Measurements from ENCODE around the gene ADAMTS9. TPM values are rescaled to one million over a fixed set of nuclear protein-coding genes. Genes with fewer than 3 reads are reported as not detected.
A peak's percentile ranks its signal among the peaks of the same experiment; 100 is the strongest.

Gene ADAMTS9
- total RNA-seq, 3 donors from 2014 or later = 19.4 to 240 (median 50.6) TPM

- no peak for DNase-seq (ENCODE audit: low spot score in 2 of 2)
- intact Hi-C loops (cut with DNase I; ENCODE audit: low total_unique reads) = no loop called here
- no peaks in the 10 kb centered on the region for H3K36me3 ChIP-seq
- H3K4me3 ChIP-seq = no peak overlapping the region
- H3K9me3 ChIP-seq = no peaks in the 10 kb centered on the region
- TF ChIP-seq POLR2AphosphoS5 (IDR thresholded peaks at IDR 0.05) = no peak
- TF ChIP-seq POLR2A (IDR thresholded peaks at IDR 0.05) = no peak
- no peak for TF ChIP-seq CTCF (IDR thresholded peaks at IDR 0.05)
- H3K27ac ChIP-seq = no peak overlapping the region
- H3K27me3 ChIP-seq = no peaks in the 10 kb centered on the region
- H3K4me1 ChIP-seq = no peaks in the 10 kb centered on the region
Measured at GRCh38 chr3:64620020-64620419, 67.8 kb downstream of the ADAMTS9 start.

GRCh38 chr3:64619216-64619615, 68.6 kb downstream of the ADAMTS9 start:
- no peak overlapping the region for H3K4me3 ChIP-seq
- intact Hi-C loops (cut with DNase I; ENCODE audit: low total_unique reads) = no loop called here
- H3K27ac ChIP-seq = no peak overlapping the region
- no peaks in the 10 kb centered on the region for H3K9me3 ChIP-seq
- no peaks in the 10 kb centered on the region for H3K4me1 ChIP-seq
- TF ChIP-seq CTCF (IDR thresholded peaks at IDR 0.05) = no peak
- TF ChIP-seq POLR2AphosphoS5 (IDR thresholded peaks at IDR 0.05) = no peak
- no peak for TF ChIP-seq POLR2A (IDR thresholded peaks at IDR 0.05)
- no peaks in the 10 kb centered on the region for H3K36me3 ChIP-seq
- no peak for DNase-seq (ENCODE audit: low spot score in 2 of 2)
- H3K27me3 ChIP-seq = no peaks in the 10 kb centered on the region

- no peaks in the 10 kb centered on the region for H3K4me1 ChIP-seq
- no peak for DNase-seq (ENCODE audit: low spot score in 2 of 2)
- intact Hi-C loops (cut with DNase I; ENCODE audit: low total_unique reads) = no loop called here
- no peak overlapping the region for H3K27ac ChIP-seq
- no peaks in the 10 kb centered on the region for H3K27me3 ChIP-seq
- H3K4me3 ChIP-seq = no peak overlapping the region
- no peaks in the 10 kb centered on the region for H3K9me3 ChIP-seq
- no peaks in the 10 kb centered on the region for H3K36me3 ChIP-seq
- TF ChIP-seq POLR2A (IDR thresholded peaks at IDR 0.05) (no peak), CTCF (IDR thresholded peaks at IDR 0.05) (no peak), POLR2AphosphoS5 (IDR thresholded peaks at IDR 0.05) (no peak)
Measured at GRCh38 chr3:64617610-64618009, 70.2 kb downstream of the ADAMTS9 start.

- no peak for DNase-seq (ENCODE audit: low spot score in 2 of 2)
- Histone ChIP-seq H3K4me1 (no peaks in the 10 kb centered on the region), H3K36me3 (no peaks in the 10 kb centered on the region), H3K9me3 (no peaks in the 10 kb centered on the region), H3K4me3 (no peak overlapping the region), H3K27me3 (no peaks in the 10 kb centered on the region), H3K27ac (no peak overlapping the region)
- TF ChIP-seq POLR2A (IDR thresholded peaks at IDR 0.05) = no peak
- TF ChIP-seq POLR2AphosphoS5 (IDR thresholded peaks at IDR 0.05) = peak; percentile 28 to 75 (median 35)
- intact Hi-C loops (cut with DNase I; ENCODE audit: low total_unique reads) = no loop called here
Measured at GRCh38 chr3:64616953-64617352, 70.8 kb downstream of the ADAMTS9 start.

- Histone ChIP-seq H3K4me1 (no peaks in the 10 kb centered on the region), H3K9me3 (no peaks in the 10 kb centered on the region), H3K4me3 (no peak overlapping the region), H3K27me3 (no peaks in the 10 kb centered on the region), H3K27ac (peak overlapping the region; percentile 2 to 6), H3K36me3 (no peaks in the 10 kb centered on the region)
- intact Hi-C loops (cut with DNase I; ENCODE audit: low total_unique reads) = no loop called here
- no peak for DNase-seq (ENCODE audit: low spot score in 2 of 2)
- TF ChIP-seq POLR2A (IDR thresholded peaks at IDR 0.05) (no peak), POLR2AphosphoS5 (IDR thresholded peaks at IDR 0.05) (peak in 1 of 3 donors; percentile 16), CTCF (IDR thresholded peaks at IDR 0.05) (no peak)
Measured at GRCh38 chr3:64612916-64613526, 74.8 kb downstream of the ADAMTS9 start.
